HG03378 (cell line): ENCODE measurements around the gene AEBP1.
A peak's percentile ranks its signal among the peaks of the same experiment; 100 is the strongest.

Experiments
- ATAC-seq: cut with Tn5 transposase; IDR thresholded peaks from one replicate; pipeline ENCODE4 v1.9.1; 2021; ENCODE audit warnings: mild to moderate bottlenecking, moderate library complexity; ENCODE audit not compliant: unreplicated experiment

Gene AEBP1

DNA sequence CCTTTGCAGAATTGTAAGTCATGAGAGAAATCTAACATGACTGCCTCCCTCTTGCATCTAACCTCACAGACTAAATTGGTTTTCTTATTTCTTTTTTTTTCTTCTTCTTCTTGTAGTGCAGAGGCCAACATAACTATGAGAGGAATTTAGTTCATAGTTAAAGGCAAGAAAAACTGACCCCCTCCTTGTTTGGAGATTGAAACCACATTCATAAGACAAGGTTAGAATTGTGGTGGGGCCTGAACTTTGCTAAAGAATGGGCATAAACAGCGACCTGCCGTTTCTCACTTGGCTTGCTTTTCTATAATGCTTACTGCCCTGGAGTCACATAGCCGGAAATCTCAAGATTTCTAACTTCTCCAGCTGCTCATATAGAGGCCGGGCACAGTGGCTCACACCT is 19.4 kb upstream of the AEBP1 start:
- no peak for ATAC-seq

DNA sequence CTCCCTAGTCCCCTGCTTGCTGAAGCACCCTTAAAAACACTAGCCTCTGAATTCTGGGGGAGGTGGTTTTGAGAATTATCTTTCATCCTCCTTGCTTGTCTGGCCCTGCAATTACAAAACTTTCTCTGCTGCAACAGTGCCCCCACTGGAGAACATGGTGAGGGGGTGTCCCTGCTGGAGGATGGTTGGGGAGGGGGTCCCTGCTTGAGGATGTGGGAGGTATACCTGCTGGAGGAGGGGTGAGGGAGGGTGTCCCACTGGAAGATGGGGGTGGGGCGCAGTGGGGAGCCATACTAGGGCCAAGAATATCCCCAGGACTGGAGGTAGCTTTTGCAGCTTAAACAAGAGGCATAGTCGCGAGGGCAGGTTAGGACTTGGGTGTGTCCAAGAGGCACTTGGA is 18.6 kb upstream of the AEBP1 start:
- ATAC-seq, result no peak

DNA sequence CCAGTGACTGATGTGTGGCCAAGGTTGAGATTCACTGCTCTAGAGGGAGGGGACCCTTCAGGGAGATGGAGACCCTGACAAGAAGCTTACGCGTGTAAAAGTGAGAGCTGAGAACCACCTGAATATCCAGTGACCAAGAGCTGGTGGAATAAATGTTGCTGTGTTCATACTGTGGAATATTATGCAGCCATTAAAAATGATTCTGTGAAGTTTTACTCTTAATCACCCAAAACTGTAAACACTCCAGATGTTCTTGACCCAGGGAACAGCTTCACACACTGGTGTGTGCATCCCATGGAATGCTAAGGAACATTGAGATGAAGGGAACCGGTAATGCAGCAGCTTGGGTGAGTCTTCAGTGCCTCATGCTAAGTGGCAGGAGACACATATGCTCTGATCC is 17.5 kb upstream of the AEBP1 start:
- ATAC-seq, result no peak

DNA sequence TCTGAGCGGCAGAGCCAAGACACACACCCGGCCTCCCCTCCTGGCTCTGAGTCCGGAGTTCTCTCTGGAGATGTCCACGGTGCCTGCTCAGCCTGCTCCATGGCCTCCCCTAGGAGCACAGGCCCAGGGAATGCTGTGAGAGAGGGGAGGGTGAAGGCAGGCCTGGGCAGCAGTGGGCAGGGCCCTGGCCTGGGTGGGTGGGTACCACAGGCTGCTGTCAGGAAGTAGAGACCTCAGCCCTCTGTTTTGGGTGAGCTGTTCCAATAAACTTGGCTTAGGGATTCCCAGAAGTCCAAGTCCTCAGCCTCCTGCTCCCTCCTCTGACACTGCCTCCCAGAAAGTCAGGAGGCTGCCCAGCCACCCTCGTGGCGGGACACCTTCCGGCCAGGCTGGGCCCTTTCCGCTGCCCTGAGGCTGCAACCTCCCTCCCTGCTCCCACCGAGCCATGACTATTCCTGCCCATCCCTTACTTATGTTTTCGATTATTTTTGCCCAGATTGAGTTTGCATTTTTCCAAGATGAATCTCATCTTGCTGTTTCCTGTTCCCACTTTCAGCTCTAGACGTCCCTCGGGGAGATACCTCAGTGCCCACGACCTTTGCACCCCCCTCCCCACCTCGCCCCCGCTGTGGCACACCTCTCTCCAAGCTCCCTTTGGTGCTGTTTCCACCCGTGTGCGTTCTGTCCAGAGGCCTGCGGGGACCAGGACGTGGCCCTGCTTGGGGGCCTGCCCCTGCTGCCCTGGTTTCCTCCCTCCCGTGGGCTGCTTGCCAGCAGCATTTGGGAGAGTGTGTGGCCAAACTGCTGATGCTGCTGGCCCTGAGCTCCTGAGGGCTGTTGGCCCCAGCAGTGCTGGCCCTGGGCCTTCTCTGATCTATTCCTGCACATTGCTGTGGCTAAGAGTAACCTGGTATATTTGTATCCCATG is 16.0 kb upstream of the AEBP1 start:
- ATAC-seq, result no peak

DNA sequence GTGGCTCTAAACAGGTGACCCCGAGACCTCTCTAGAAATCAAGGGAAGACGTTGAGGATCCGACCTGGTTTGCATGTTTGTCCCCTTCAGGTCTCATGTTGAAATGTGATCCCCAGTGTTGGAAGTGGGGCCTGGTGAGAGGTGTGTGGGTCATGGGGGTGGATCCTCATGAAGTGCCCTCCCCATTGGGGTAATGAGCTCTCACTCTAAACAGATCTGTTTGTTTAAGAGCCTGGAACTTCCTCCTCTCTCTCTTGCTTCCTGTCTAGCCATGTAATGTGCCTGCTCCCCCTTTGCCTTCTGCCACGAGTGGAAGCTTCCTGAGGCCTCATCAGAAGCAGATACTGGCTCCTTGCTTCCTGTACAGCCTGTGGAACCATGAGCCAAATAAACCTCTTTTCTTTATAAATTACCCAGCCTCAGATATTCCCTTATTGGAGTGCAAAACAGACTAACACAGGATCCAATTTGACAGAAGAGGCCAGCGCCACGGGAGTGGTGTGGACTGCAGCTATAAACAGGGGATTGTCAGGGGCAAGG is 11.0 kb upstream of the AEBP1 start:
- no peak for ATAC-seq

DNA sequence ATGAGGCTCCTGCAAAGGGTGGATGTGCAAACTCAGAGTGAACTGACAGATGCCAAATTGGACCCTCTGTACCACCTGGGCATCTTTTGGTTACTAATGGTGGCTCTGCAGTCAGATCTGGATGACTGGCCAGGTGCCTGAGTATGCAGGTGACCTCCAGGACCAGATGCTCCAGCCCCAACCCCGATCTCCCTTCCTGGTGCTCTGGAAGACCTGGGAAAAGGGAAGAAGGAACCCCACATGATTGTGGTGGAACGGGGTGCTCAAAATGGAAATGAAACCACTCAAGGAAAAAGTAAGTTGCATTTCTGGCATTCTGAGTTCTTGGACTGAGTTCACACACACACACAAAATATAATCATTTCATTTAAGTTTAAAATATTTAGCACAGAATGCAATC is 9.8 kb upstream of the AEBP1 start:
- no peak for ATAC-seq

DNA sequence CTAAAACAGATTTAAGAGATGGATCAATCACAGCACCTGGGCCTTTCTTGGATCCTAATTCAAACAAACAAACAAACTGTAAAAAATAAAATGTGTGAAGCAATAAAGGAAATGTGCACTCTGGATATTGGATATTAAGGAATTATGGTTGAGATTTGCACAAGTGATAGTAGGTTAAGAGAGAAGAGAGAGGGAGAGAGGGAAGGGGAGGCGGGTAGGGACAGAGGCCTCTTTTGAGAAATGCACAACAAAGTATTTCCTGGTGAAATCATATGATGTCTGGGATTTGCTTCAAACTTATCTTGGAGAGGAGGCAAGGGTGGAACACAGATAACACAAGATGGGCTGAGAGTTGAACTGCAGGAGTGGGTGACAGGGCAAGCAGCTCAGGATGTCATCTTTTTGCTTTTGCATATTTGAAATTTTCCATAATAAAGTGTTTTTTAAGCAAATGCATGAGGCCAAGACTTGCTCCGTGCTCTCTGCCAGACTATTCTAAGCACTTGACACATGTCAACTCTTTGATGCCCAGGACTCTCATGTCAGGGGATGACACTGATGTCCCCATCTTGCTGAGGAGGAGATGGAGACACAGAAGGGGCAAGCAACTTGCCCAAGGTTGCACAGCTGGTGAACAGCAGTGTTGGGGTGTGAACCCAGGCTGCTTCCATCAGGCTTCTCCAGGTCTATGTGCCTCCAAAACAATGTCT is 9.1 kb upstream of the AEBP1 start:
- ATAC-seq, result no peak

DNA sequence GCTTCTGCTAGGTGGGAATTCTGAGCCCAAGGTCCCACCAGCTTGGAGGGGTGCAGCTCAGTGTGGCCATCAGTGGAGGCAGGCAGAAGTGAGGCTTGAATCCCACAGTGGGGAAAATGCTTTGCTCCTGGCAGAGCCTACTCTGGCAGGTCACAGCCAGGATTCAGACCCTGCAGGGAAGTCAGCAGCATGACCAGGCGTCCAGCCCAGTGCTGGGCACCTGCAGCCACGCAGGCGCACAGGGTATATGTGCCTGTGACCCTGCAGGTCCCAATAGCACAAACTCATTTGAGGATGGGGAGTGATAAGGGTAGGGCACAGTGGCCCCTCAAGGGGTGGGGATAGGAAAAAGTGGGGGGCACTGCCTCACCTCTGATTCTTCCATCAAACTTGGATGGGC is 8.4 kb upstream of the AEBP1 start:
- no peak for ATAC-seq

DNA sequence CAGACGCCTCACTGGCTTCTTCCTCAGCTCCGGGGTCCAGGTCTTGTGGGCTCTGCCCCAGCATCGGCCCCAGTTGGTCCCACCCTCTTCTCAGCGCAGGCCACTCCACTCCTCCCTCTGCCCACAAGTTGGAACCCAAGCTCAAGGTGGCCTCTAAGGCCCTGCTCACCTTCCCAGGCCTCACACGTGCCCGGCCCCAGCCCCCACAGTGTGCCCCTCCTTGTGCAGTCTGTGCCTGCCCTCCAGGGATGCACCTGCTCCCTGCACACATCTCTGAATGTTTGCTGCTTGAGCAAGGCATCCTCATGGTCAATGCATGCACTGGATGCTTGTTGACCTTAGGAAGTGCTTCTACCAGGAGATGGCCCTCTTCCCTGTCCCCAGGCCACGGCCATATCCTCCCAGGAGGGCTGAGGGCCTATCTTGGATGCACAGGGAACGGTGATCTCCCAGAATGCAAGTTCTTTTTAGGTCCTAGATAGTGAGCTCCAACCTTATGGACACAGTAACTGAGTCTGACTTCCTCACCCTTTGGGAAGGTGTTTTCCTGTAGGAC is 7.7 kb upstream of the AEBP1 start:
- ATAC-seq, result no peak

DNA sequence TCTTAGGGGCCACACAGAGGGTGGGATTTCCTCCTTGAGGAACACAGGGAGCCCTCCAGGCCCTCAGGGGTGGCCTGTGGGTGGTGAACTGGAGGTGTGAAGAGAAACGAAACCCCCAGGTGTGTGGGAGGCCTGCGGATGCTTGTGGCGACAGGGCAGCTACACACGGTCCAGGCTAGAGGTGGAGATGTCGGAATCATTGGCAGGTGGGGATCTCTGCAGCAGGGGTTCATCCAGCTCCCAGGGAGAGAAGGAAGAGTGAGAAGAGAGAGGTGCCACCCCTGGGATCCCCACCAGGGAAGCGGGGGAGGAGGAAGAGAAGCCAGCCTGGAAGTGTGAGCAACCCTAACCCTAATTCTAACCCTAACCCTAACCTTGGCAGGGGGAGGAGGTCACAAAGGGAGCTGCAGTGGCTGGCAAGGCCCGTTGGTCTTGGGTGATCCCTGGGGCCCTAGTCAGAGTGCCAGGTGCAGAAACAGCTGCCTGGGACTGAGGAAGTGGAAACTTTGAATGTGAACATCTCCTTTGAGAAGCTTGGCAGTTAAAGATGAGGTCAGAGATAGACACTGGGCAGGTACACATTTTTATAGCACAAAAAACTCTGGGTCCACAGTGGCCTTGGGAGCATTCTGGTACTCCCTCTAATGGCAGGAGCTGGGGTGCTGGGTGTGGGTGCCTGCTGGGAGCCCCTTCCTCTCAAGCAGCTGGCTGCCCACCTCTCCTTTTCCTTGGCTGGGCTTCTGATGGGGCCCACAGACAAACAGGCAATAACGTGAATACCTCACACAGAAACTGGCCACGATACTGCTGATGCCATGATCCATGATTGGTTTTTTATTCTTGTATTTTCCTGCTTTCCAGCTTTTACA is 6.8 kb upstream of the AEBP1 start:
- peak; percentile 77 for ATAC-seq

DNA sequence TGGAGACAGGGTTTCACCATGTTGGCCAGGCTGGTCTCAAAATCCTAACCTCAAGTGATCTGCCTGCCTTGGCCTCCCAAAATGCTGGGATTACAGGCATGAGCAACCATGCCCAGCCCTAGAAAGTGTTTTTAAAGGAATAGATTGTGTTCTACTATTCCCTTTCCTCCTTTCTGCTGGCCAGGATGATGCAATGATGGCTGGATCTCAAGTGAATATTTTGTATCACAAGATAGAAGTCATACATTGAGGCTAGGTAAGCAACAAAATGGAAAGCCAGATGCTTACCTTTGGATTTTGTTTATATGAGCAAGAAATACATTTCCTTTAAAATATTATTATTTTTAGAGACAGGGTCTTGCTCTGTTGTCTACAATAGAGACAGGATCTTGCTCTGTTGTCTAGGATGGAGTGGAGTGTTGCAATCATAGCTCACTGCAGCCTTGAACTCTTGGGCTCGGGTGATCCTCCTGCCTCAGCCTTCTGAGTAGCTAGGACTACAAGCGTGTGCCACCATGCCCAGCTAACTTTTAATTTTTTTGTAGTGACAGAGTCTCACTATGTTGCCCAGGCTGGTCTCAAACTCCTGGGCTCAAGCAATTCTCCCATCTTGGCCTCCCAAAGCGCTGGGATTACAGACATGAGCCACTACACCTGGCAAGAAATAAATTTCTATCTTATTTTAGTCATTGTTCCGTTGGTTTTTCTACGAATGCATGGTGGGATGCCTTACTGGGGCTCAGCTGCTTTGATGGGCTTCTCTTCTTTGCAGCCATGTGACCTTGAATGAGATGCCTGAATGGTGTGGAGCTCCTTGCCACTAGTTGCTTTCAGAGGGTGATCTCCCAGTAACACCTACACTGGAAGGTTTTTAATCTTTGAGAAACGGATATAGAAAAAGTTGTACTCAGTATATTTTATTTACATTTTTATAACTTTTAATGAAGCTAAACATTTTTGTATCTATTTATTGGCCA is 5.8 kb upstream of the AEBP1 start:
- ATAC-seq, result no peak

DNA sequence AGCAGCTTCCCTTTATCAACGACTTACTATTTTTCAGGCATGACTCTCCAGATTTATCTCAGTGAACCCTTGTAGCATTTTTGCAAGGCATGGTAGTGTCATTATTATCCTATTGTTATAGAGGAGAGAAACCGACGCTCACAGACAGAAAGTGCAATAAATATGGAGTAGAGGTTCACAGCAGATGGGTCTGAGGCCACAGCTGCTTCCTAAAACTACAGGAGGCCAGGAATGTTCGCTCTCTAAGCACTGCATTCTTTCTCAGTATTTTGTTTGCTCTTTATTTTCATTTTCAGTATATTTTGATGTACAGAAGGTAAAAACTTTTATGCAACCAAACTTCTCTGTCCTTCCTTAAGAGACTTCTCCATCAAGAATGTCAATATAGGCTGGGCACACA is 4.5 kb upstream of the AEBP1 start:
- ATAC-seq, result no peak

DNA sequence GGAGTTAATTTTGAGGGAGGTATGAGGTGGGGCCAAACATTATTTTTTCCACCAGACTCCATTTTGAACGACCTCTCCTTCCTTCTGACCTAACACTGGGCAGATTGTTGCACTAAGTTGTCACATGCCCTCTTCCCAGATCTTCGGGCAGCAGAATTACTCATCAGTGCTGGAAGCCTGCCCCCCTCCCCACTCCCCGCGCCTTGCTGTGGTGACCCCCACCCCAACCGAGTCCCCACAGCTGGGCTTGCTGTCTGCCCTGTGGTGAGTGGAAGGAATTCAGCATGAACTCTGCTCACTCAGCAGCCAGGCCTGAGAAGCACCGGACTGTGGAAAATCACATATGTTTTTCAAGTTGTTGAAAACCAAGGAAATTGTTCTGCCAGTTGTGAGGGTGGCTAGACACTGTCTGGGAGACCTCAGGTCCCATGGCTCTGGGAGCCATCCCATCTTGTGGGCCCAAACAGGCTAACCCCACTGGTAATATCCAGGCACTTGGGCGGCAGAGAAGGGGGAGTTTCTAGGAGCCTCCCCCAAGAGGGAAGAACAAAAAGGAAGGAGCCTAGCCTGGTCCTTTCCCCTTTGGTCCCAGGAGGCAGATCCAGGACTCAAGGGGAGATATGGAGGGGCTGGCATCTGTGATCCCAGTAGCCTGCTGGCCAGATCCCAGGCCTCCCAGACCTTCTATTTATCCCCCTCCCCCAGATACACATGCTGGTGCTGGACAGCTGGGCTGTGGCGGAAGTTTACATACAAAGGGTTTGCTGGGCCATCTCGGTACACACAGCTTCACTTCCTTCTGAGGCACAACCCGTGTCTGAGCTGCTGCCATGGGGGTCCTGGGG is 3.5 kb upstream of the AEBP1 start:
- ATAC-seq, result no peak

DNA sequence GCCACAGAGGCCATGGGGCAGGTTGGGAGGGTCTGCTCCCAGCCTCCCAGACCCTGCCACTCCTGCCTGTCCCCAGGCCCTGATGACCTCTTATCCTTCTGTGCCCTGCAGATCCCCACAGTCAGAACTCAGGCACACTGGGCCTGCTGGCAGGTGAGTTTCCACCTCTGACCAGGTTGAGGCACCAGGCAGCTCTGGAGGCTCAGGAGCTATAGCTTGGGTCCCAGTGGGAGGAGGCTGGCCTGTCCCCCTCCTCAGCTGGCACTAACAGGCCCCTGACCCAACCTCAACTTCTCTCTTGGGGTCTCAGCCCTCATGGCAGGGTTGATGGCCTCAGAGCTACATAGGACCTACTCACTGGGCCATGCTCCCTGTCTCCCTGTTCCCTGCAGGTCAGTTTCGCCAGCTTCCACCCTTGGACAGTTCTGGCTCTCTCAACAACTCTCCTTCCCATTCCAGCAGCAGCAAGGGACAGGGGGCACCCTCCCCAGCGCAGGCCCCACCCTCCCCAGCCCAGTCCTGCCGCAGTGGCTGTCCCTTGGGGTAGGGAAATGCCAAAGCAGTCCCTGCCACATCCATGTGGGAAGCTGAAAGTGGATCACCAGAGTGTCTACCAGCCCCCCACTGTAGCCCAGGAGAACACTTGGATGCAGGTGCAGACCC is 2.7 kb upstream of the AEBP1 start:
- no peak for ATAC-seq

DNA sequence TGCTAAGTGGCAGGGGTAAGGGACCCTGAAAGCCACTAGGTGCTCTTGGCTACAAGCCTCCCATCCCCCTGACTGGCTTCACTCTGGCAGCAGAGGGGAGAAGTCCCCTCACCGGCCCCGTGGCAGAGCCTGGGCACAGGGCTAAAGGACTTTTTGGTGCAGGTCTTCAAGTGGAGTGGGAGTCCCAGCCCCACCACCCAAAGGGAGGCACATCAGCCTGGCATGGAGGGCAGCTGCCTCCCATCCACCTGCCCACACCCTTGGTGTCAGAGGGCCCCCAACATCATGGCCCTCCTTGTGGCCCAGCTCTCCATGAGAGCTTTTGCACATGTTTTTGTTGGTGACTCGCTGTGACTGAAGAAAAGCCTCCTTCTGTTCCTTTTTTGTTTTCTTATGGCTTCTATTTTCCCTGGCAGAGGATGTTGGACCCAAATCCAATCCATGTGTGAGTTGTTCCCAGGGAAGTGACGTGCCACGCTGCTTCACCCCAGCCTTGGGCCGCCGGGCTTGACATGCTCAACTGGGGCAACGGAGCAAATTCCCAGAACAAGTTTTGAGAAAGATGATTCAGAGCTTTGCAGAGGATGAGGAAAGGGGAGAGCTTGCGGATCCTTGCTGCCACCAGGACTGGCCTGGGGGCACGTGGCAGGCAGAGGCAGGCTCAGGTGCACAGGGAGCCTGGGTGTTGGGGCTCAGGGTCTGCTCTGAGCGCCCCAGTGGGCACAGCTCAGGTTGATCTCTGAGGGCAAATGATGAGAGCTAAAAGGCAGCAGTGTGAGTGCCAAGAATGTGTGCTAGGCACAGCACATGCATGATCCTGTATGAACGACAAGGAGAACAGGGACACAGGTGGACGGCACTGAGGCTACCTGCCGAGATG is 1.9 kb upstream of the AEBP1 start:
- ATAC-seq, result no peak

DNA sequence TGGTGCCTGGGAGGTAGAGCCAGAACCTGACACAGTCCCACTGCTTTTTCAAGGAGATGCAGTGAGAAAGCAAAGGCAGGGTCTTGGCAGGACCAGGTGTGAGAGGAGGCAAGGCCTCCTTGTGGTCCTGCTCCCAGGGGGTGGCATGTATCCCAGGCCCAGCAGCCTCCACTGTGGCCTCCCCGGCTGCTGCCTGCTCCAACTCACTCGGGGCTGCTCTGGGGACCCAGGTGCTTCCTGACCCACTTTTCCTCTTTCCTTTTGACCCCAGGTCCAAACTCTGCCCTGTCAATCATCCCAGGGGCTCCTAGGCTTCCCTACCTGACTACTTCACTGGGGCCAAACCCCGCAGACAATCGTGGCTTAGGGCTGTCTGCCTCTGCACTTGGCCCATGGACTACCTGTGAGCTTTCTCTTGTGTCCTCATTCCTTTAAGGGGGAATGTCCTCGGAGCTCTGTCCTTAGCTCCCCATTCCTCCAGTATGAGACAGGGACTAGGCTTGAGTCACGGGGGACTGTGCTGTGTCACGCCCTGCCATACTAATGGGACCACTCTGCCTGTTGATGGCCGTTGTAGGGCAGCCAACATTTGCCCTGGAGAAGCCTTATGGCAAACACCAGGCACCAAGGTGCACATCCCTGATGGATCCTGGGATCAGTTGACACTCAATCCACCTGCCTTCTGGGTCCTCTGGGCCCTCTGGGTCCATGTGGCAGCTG is 1.1 kb upstream of the AEBP1 start:
- ATAC-seq, result no peak

DNA sequence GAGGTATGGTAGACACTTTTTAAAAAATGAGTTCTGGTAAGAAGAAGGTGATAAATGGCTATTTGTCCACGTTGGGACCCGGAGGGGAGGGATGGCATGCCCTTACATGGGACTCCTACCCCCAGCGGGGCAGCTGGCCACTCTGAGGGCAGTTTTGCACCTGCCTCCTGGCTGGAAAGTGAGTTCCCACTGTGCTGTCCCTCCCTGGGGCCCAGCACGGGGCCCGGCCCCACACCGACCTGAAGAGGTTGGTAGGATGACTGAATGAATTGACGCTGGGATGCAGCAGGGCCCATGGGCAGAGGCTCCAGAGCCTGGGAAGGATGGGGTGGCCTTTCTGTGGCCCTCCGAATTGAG is 601 bp upstream of the AEBP1 start:
- ATAC-seq, result no peak
